Activated CD4-positive, alpha-beta memory T cell treated with anti-CD3 and anti-CD28 coated beads, Interleukin-2, amount 10 ng/mL, durations not matched to agents 7 days and 5 days (primary cell): ENCODE measurements around the gene PAXIP1. TPM values are rescaled to one million over a fixed set of nuclear protein-coding genes. Genes with fewer than 3 reads are reported as not detected.

Experiments used
- CTCF ChIA-PET: fragments of 350-600 bp; sonication (Branson Sonifier 250); formaldehyde crosslinking; loops from one replicate; lab custom pipeline; 2021; ENCODE audit warnings: antibody characterized with exemption, inconsistent platforms; lab: Charles Lee
- POLR2A ChIA-PET: fragments of 350-600 bp; sonication (Branson Sonifier 250); formaldehyde crosslinking; loops from one replicate; lab custom pipeline; 2021; ENCODE audit warnings: antibody characterized with exemption; lab: Charles Lee
- DNase-seq: peaks from one replicate; pipeline ENCODE4 v3.0.0-alpha.2; 2020
- H3K27ac Mint-ChIP-seq: one replicate; pipeline ENCODE4 v1.8.0; 2021; ENCODE audit warnings: mild to moderate bottlenecking, mixed read lengths
- H3K27me3 Mint-ChIP-seq: one replicate; pipeline ENCODE4 v1.8.0; 2021; ENCODE audit warnings: mixed read lengths
- H3K36me3 Mint-ChIP-seq: one replicate; pipeline ENCODE4 v1.8.0; 2021; ENCODE audit warnings: low read depth, mixed read lengths
- H3K4me1 Mint-ChIP-seq: one replicate; pipeline ENCODE4 v1.8.0; 2021; ENCODE audit warnings: mixed read lengths
- H3K4me3 Mint-ChIP-seq: one replicate; pipeline ENCODE4 v1.8.0; 2021; ENCODE audit warnings: mild to moderate bottlenecking, mixed read lengths
- H3K9me3 Mint-ChIP-seq: one replicate; pipeline ENCODE4 v1.8.0; 2021; ENCODE audit warnings: mixed read lengths
- total RNA-seq, 2 experiments: library from RNA; stranded (reverse); gene quantifications; one replicate each; pipeline ENCODE4 v1.2.3, GENCODE V29; 2021

The PAXIP1 gene
- total RNA-seq, 2 experiments from 2014 or later, result 24.0 to 24.2 TPM

DNA sequence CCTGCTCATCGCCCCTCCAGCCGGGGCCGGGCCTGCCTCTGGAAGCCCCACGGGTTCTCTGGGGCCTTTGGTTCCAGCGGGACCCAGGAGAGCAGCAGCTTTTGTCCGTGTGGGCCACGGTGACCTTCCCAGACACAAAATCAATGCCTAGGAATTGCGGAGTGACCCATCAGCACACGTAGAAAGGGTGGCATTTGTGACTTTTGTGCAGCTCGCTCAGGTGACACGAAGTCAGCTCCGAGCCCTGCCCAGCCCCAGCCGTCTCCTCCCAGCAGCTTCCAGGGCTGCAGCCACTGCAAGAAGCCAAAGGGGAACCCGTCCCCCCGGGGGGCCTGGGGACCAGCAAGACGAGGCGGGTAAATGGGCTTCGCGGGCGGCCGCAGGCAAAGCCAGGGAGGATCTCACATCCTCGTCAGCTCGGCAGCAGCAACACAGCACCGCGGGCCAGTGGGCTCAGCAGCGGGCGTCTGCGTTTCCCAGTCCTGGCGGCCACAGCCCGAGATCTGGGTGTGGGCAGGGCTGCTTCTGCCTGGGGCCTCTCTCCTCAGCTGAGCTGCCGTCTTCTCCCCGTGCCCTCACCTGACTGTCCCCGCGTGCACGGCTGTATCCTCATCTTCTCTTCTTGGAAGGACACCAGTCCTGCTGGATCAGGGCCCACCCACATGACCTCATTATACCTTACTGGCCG, 88.5 kb downstream of the PAXIP1 start:
- CTCF ChIA-PET, result interaction anchor here (0.6 to 3.9 kb wide), 19 partner anchors 9 to 808 kb away, joined by 3 to 30 read pairs (median 4); no protein-coding TSS in a partner anchor
- no peak overlapping the region for H3K4me3 Mint-ChIP-seq

GRCh38 chr7:154913638-154914307, 89.2 kb downstream of the PAXIP1 start:
- ChIA-PET POLR2A (no interaction called here), CTCF (interaction anchor here (0.6 to 3.9 kb wide), 23 partner anchors 9 to 809 kb away, joined by 3 to 30 read pairs (median 3); no protein-coding TSS in a partner anchor)
- Mint-ChIP-seq H3K27ac (no peak overlapping the region), H3K4me1 (peaks cover 5% of the 10 kb centered on the region), H3K9me3 (peaks cover 2% of the 10 kb centered on the region), H3K4me3 (peak overlapping the region; percentile 17), H3K27me3 (peaks cover 12% of the 10 kb centered on the region), H3K36me3 (no peaks in the 10 kb centered on the region)
- DNase-seq, result peak; percentile 86

More for the DNA sequence above, 88.5 kb downstream of the PAXIP1 start:
- POLR2A ChIA-PET, result interaction anchor here (1.1 to 1.6 kb wide), 2 partner anchors 13 to 89 kb away, joined by 4 to 6 read pairs; no protein-coding TSS in a partner anchor
- DNase-seq, result no peak
- Mint-ChIP-seq H3K9me3 (peaks cover 2% of the 10 kb centered on the region), H3K27ac (no peak overlapping the region), H3K36me3 (no peaks in the 10 kb centered on the region), H3K27me3 (peaks cover 12% of the 10 kb centered on the region), H3K4me1 (peaks cover 5% of the 10 kb centered on the region)

GRCh38 chr7:154912871-154913637, 89.9 kb downstream of the PAXIP1 start:
- H3K9me3 Mint-ChIP-seq, result peaks cover 2% of the 10 kb centered on the region
- CTCF ChIA-PET, result interaction anchor here (0.8 to 3.9 kb wide), 13 partner anchors 8 to 709 kb away, joined by 3 to 30 read pairs (median 4); no protein-coding TSS in a partner anchor
- peaks cover 8% of the 10 kb centered on the region for H3K4me1 Mint-ChIP-seq
- H3K36me3 Mint-ChIP-seq, result no peaks in the 10 kb centered on the region
- POLR2A ChIA-PET, result no interaction called here
- no peak overlapping the region for H3K4me3 Mint-ChIP-seq
- DNase-seq, result no peak
- peaks cover 12% of the 10 kb centered on the region for H3K27me3 Mint-ChIP-seq
- no peak overlapping the region for H3K27ac Mint-ChIP-seq

- Mint-ChIP-seq H3K4me1 (peaks cover 8% of the 10 kb centered on the region), H3K4me3 (no peak overlapping the region), H3K27me3 (peaks cover 11% of the 10 kb centered on the region), H3K9me3 (peaks cover 2% of the 10 kb centered on the region), H3K36me3 (no peaks in the 10 kb centered on the region), H3K27ac (no peak overlapping the region)
- ChIA-PET POLR2A (no interaction called here), CTCF (interaction anchor here (1.0 to 3.9 kb wide), 6 partner anchors 12 to 468 kb away, joined by 3 to 17 read pairs (median 4); no protein-coding TSS in a partner anchor)
- DNase-seq, result no peak
Observed at GRCh38 chr7:154911862-154912455, 91.0 kb downstream of the PAXIP1 start.

DNA sequence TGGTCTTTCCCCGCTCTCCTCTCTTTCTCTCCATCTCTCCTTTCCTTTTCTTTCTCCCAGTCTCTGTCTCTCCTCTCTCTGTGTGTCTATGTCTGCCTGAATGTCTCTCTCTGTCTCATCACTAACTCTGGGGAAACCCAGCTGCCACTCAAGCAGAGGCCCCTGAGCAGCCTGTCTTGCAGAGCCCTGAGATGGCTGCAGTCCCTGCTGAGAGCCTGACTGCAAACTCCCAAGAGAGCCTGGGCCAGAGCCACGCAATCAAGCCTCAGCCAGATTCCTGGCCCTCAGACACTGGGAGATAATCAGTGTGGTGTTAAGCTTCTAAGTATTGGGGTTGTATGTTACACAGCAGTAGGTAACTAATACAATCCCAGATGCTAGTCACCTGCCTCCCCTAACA, 91.5 kb downstream of the PAXIP1 start:
- H3K27me3 Mint-ChIP-seq, result peaks cover 10% of the 10 kb centered on the region
- H3K36me3 Mint-ChIP-seq, result no peaks in the 10 kb centered on the region
- no peak overlapping the region for H3K4me3 Mint-ChIP-seq
- H3K4me1 Mint-ChIP-seq, result peaks cover 8% of the 10 kb centered on the region
- ChIA-PET POLR2A (no interaction called here), CTCF (interaction anchor here (1.0 to 3.9 kb wide), 2 partner anchors 15 to 41 kb away, joined by 3 to 17 read pairs; no protein-coding TSS in a partner anchor)
- no peak for DNase-seq
- no peak overlapping the region for H3K27ac Mint-ChIP-seq
- H3K9me3 Mint-ChIP-seq, result peaks cover 2% of the 10 kb centered on the region

DNA sequence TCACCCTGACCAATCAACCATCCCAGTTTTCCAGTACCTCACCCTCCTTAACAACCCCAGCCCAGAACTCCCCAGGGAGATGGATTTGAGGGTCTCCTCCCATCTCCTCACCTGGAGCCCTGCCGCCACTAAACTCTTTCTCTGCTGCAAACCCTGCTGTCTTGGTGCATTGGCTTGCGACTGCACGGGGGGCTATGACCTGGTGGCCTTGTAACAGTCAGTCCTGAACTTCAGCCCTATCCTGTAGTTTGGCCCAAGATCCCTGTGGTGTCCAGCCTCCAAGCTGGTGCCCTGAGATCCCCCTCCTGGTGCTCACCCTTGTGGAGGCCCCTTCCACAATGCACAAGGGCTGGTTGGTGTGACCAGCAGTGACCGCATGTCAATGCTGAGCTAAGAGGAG, 91.9 kb downstream of the PAXIP1 start:
- Mint-ChIP-seq H3K36me3 (no peaks in the 10 kb centered on the region), H3K4me3 (no peak overlapping the region), H3K27ac (no peak overlapping the region), H3K4me1 (peaks cover 8% of the 10 kb centered on the region), H3K9me3 (peaks cover 2% of the 10 kb centered on the region), H3K27me3 (peaks cover 10% of the 10 kb centered on the region)
- DNase-seq, result no peak
- CTCF ChIA-PET, result interaction anchor here (3.9 kb wide), 1 partner anchor 42 kb away, joined by 17 read pairs; no protein-coding TSS in a partner anchor
- POLR2A ChIA-PET, result no interaction called here

GRCh38 chr7:154910125-154910524, 92.8 kb downstream of the PAXIP1 start:
- no peak for DNase-seq
- H3K9me3 Mint-ChIP-seq, result peaks cover 2% of the 10 kb centered on the region
- POLR2A ChIA-PET, result no interaction called here
- H3K4me3 Mint-ChIP-seq, result no peak overlapping the region
- peaks cover 8% of the 10 kb centered on the region for H3K4me1 Mint-ChIP-seq
- H3K27me3 Mint-ChIP-seq, result peaks cover 7% of the 10 kb centered on the region
- CTCF ChIA-PET, result no interaction called here
- H3K36me3 Mint-ChIP-seq, result no peaks in the 10 kb centered on the region
- H3K27ac Mint-ChIP-seq, result no peak overlapping the region

- no peak overlapping the region for H3K27ac Mint-ChIP-seq
- ChIA-PET POLR2A (no interaction called here), CTCF (no interaction called here)
- DNase-seq, result no peak
- no peaks in the 10 kb centered on the region for H3K36me3 Mint-ChIP-seq
- peaks cover 7% of the 10 kb centered on the region for H3K4me1 Mint-ChIP-seq
- H3K27me3 Mint-ChIP-seq, result peaks cover 4% of the 10 kb centered on the region
- no peak overlapping the region for H3K4me3 Mint-ChIP-seq
- peaks cover 2% of the 10 kb centered on the region for H3K9me3 Mint-ChIP-seq
Observed at GRCh38 chr7:154909241-154910105, 93.5 kb downstream of the PAXIP1 start.

DNA sequence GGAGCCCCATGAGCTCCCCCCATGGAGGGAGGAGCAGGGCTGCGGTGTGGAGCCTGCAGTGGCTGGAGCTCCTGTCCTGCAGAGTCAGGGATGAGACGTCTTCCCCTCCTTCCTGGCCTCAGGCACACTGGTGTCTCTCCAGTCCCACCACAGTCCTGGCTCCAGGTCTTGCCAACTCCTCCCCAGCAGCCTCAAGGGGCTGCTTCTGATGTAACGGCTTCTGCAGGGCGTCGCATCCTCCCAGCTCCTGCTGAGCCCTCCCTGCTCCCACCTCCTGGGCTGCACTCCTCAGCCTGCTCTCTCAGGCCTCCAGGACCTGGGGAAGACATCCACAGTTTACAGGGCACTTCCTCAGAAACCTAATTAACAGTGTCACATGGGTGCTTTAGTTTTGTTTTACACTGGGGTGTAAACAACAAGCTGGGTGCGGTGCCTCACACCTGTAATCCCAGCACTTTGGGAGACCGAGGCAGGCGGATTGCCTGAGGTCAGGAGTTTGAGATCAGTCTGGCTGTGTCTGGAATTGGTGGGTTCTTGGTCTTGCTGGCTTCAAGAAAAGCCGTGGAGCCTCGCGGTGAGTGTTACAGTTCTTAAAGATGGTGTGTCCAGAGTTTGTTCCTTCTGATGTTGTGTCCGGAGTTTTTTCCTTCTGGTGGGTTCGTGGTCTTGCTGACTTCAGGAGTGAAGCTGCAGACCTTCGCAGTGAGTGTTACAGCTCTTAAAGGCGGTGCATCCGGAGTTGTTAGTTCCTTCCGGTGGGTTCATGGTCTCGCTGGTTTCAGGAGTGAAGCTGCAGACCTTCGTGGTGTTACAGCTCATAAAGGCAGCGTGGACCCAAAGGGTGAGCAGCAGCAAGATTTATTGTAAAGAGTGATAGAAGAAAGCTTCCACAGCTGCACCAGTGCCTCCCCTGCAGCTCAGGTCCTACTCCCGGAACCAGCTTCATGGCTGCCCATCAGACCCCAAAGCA, 95.0 kb downstream of the PAXIP1 start:
- no peak overlapping the region for H3K27ac Mint-ChIP-seq
- peaks cover 3% of the 10 kb centered on the region for H3K4me1 Mint-ChIP-seq
- ChIA-PET POLR2A (interaction anchor here (0.9 kb wide), 1 partner anchor 95 kb away, joined by 3 read pairs; the partner anchor contains the start of gene PAXIP1), CTCF (no interaction called here)
- no peaks in the 10 kb centered on the region for H3K36me3 Mint-ChIP-seq
- no peaks in the 10 kb centered on the region for H3K27me3 Mint-ChIP-seq
- no peak for DNase-seq
- peaks cover 2% of the 10 kb centered on the region for H3K9me3 Mint-ChIP-seq
- peak overlapping the region; percentile 14 for H3K4me3 Mint-ChIP-seq

GRCh38 chr7:154906736-154907355, 96.1 kb downstream of the PAXIP1 start:
- ChIA-PET CTCF (no interaction called here), POLR2A (no interaction called here)
- no peak overlapping the region for H3K27ac Mint-ChIP-seq
- DNase-seq, result no peak
- H3K36me3 Mint-ChIP-seq, result no peaks in the 10 kb centered on the region
- peaks cover 2% of the 10 kb centered on the region for H3K9me3 Mint-ChIP-seq
- no peak overlapping the region for H3K4me3 Mint-ChIP-seq
- H3K27me3 Mint-ChIP-seq, result no peaks in the 10 kb centered on the region
- H3K4me1 Mint-ChIP-seq, result peaks cover 3% of the 10 kb centered on the region

DNA sequence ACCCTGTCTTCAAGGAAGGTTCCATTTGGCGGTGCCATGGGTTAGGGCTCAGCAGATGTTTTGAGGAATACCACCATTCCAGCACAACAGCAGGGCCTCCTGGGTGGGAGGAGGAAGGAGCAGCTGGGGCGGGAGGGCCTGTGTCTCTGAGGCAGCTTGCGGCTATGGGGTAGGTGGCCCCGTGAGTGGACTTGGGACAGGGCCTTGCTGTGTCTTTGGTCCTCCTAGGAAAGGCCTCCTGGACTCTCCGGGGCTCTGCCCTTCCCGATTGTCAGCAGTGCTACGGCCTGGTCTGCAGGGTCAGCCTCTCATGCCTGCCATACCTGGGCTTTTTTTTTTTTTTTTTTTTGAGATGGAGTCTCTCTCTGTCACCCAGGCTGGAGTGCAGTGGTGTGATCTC, 96.7 kb downstream of the PAXIP1 start:
- H3K9me3 Mint-ChIP-seq, result peaks cover 2% of the 10 kb centered on the region
- ChIA-PET CTCF (no interaction called here), POLR2A (no interaction called here)
- H3K27me3 Mint-ChIP-seq, result no peaks in the 10 kb centered on the region
- no peak overlapping the region for H3K4me3 Mint-ChIP-seq
- no peak overlapping the region for H3K27ac Mint-ChIP-seq
- no peaks in the 10 kb centered on the region for H3K36me3 Mint-ChIP-seq
- H3K4me1 Mint-ChIP-seq, result peaks cover 3% of the 10 kb centered on the region
- no peak for DNase-seq
